Measurements from ENCODE around the gene DAD1.

DNA sequence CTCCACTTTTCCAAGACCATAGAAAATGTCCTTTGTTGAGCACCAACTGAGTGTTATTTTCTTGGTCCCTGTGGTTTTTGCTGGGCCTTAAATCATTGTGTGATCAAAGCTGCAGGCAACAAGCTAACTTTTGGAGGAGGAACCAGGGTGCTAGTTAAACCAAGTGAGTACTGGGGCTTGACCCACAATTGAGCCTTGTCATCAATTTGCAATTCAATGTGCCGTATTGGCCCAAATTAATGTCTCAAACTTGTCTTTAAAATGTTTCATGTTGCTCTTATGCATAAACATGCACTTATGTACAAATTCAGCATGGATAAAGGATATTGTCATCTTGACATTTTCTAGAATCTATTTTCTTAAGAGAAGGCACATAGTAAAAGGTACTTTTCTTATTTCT, 62.3 kb downstream of the DAD1 start:
- TF ChIP-seq TAF1 (IDR thresholded peaks at IDR 0.05; ENCODE audit: borderline replicate concordance, low read depth, low read length): no peak
- no peak for TF ChIP-seq POLR2A (IDR thresholded peaks at IDR 0.05; ENCODE audit: low read depth, low read length)

Measured in GM12892 (cell line).